CD14-positive monocyte (primary cell): ENCODE results near the gene DENND1B. TPM values are rescaled to one million over a fixed set of nuclear protein-coding genes. Genes with fewer than 3 reads are reported as not detected.

Experiments used
- DNase-seq, 3 donors: peaks; one replicate each; pipeline ENCODE4 v3.0.0-alpha.2; 2011 to 2022
- H2AFZ ChIP-seq: 2 replicates; pipeline ENCODE4 v1.6.0; 2012; ENCODE audit warnings: mild to moderate bottlenecking, low read depth, low read length, inconsistent platforms; ENCODE audit not compliant: insufficient read depth, poor library complexity, severe bottlenecking
- H3K27ac ChIP-seq, 2 donors: 1 replicate in 1 of 2; 2 replicates in 1 of 2; pipeline ENCODE4 v1.5.1; 2012 to 2013; ENCODE audit warnings: low read length in 2 of 2, control low read depth in 1 of 2, inconsistent platforms in 1 of 2, low read depth in 1 of 2, mild to moderate bottlenecking in 1 of 2
- H3K27me3 ChIP-seq, 2 donors: one replicate each; pipeline versions ENCODE4 v1.6.0 to v1.6.1; 2011 to 2013; ENCODE audit warnings: low read length in 2 of 2; ENCODE audit not compliant: control insufficient read depth in 2 of 2, insufficient read depth in 2 of 2
- H3K36me3 ChIP-seq, 2 donors: replicated peaks in 1 of 2; 1 replicate in 1 of 2; 2 replicates in 1 of 2; pipeline versions ENCODE4 v1.5.1 to v1.6.1; 2012 to 2013; ENCODE audit warnings: low read length in 2 of 2, control low read depth in 1 of 2, inconsistent platforms in 1 of 2, mild to moderate bottlenecking in 1 of 2; ENCODE audit not compliant: insufficient read depth in 2 of 2, control insufficient read depth in 1 of 2
- H3K4me1 ChIP-seq, 2 donors: 1 replicate in 1 of 2; 2 replicates in 1 of 2; pipeline versions ENCODE4 v1.5.1 to v1.6.1; 2012 to 2013; ENCODE audit warnings: low read length in 2 of 2, control low read depth in 1 of 2, inconsistent platforms in 1 of 2, mild to moderate bottlenecking in 1 of 2, moderate library complexity in 1 of 2; ENCODE audit not compliant: insufficient read depth in 2 of 2, control insufficient read depth in 1 of 2
- H3K4me2 ChIP-seq: replicated peaks from 2 replicates; pipeline ENCODE3; 2012; ENCODE audit warnings: low read length, moderate library complexity, mild to moderate bottlenecking; ENCODE audit not compliant: poor library complexity, severe bottlenecking; ENCODE audit errors: extremely low read depth
- H3K4me3 ChIP-seq, 3 experiments: fragments of 200-600 bp in 1 of 3; sonication (generic) in 1 of 3; replicated peaks in 1 of 3; 1 replicate in 2 of 3; 2 replicates in 1 of 3; pipeline ENCODE4 v1.5.1; 2011 to 2013; ENCODE audit warnings: low read length in 3 of 3, mild to moderate bottlenecking in 3 of 3, control low read depth in 2 of 3, low read depth in 2 of 3, inconsistent platforms in 1 of 3, moderate library complexity in 1 of 3
- H3K79me2 ChIP-seq: 2 replicates; pipeline ENCODE4 v1.6.0; 2012; ENCODE audit warnings: mild to moderate bottlenecking, control low read depth, inconsistent platforms, low read length, moderate library complexity; ENCODE audit not compliant: insufficient read depth
- H3K9ac ChIP-seq: 2 replicates; pipeline ENCODE4 v1.6.0; 2017; ENCODE audit warnings: low read length, mild to moderate bottlenecking; ENCODE audit not compliant: insufficient read depth, poor library complexity, severe bottlenecking
- H3K9me3 ChIP-seq, 2 donors: replicated peaks in 1 of 2; 1 replicate in 1 of 2; 2 replicates in 1 of 2; pipeline versions ENCODE4 v1.5.1 to v1.6.1; 2012 to 2013; ENCODE audit warnings: low read length in 2 of 2, control low read depth in 1 of 2; ENCODE audit not compliant: control insufficient read depth in 1 of 2, insufficient read depth in 1 of 2
- H4K20me1 ChIP-seq: 2 replicates; pipeline ENCODE4 v1.6.0; 2012; ENCODE audit warnings: mild to moderate bottlenecking, low read length, control low read depth, moderate library complexity; ENCODE audit not compliant: insufficient read depth
- H3K27ac Mint-ChIP-seq, 7 donors: one replicate each; pipeline ENCODE4 v1.8.0; 2020; ENCODE audit warnings: mild to moderate bottlenecking in 7 of 7, mixed read lengths in 7 of 7, moderate library complexity in 6 of 7, inconsistent platforms in 2 of 7
- H3K27me3 Mint-ChIP-seq, 3 donors: one replicate each; pipeline ENCODE4 v1.8.0; 2021 to 2022; ENCODE audit warnings: low read depth in 3 of 3, mild to moderate bottlenecking in 3 of 3, mixed read lengths in 3 of 3, moderate library complexity in 3 of 3, inconsistent platforms in 1 of 3
- H3K36me3 Mint-ChIP-seq, 2 donors: one replicate each; pipeline ENCODE4 v1.8.0; 2020; ENCODE audit warnings: mixed read lengths in 2 of 2, inconsistent platforms in 1 of 2, mild to moderate bottlenecking in 1 of 2
- H3K4me1 Mint-ChIP-seq: one replicate; pipeline ENCODE4 v1.8.0; 2020; ENCODE audit warnings: mild to moderate bottlenecking, mixed read lengths
- H3K4me3 Mint-ChIP-seq, 2 donors: one replicate each; pipeline ENCODE4 v1.8.0; 2020; ENCODE audit warnings: mild to moderate bottlenecking in 2 of 2, mixed read lengths in 2 of 2, moderate library complexity in 1 of 2
- H3K9me3 Mint-ChIP-seq, 7 donors: one replicate each; pipeline ENCODE4 v1.8.0; 2020 to 2022; ENCODE audit warnings: mixed read lengths in 7 of 7, mild to moderate bottlenecking in 6 of 7, moderate library complexity in 6 of 7, inconsistent platforms in 2 of 7
- CTCF ChIP-seq: fragments of 200-600 bp; IDR thresholded peaks from one replicate; pipeline ENCODE4 v1.8.0; 2022; ENCODE audit warnings: antibody characterized with exemption, mild to moderate bottlenecking
- WGBS: methylation state at CpG from one replicate; pipeline ENCODE4 v1.1.5; 2013; ENCODE audit warnings: missing lambda C conversion rate; ENCODE audit not compliant: insufficient coverage; 5-methylcytosine and 5-hydroxymethylcytosine counted together
- intact Hi-C, 2 donors: fragments of 100-400 bp; cut with micrococcal nuclease; formaldehyde crosslinking; loops; one replicate each; pipeline versions ENCODE4 v1.15.0 to v1.15.1; 2023
- polyA plus RNA-seq, 3 donors: library from polyadenylated mRNA; depleted of rRNA in 1 of 3; unstranded in 2 of 3; stranded (reverse) in 1 of 3; fragments of 300-500 nt in 2 of 3; fragments of >200 nt in 1 of 3; fragmentation: Illumina TruSeq in 2 of 3; gene quantifications; 1 replicate in 2 of 3; 2 replicates in 1 of 3; pipeline ENCODE4 v1.2.3, GENCODE V29; 2012 to 2021

Gene DENND1B
- polyA plus RNA-seq, 3 donors: 3.0 to 8.2 (median 5.7) TPM

GRCh38 chr1:197675583-197676208, 99.6 kb downstream of the DENND1B start:
- Histone ChIP-seq H3K9ac (peak overlapping the region; percentile 43), H2AFZ (peak overlapping the region; percentile 3), H3K4me3 (peak overlapping the region; percentile 23 to 70 (median 39)), H3K4me1 (peaks cover 0 to 4% of the 10 kb centered on the region in 2 donors), H3K79me2 (peaks cover 13% of the 10 kb centered on the region), H3K36me3 (no peaks in the 10 kb centered on the region), H3K9me3 (no peaks in the 10 kb centered on the region), H4K20me1 (no peaks in the 10 kb centered on the region), H3K27me3 (no peaks in the 10 kb centered on the region), H3K27ac (peak overlapping the region in 1 of 2 donors; percentile 24), H3K4me2 (peak overlapping the region; percentile 54)
- 0% methylated on average over 4 of the region's 5 CpGs for WGBS
- Mint-ChIP-seq H3K4me3 (peak overlapping the region; percentile 80 to 88), H3K27ac (peak overlapping the region in 5 of 7 donors; percentile 7 to 85 (median 70)), H3K4me1 (peaks cover 6% of the 10 kb centered on the region), H3K27me3 (no peaks in the 10 kb centered on the region), H3K36me3 (peaks cover 2 to 4% of the 10 kb centered on the region in 2 donors), H3K9me3 (no peaks in the 10 kb centered on the region)
- intact Hi-C loops: no loop called here
- TF ChIP-seq CTCF: no peak
- peak in 2 of 3 donors; percentile 3 to 16 for DNase-seq

GRCh38 chr1:197674286-197674685, 101.0 kb downstream of the DENND1B start:
- intact Hi-C loops: no loop called here
- Histone ChIP-seq H4K20me1 (no peaks in the 10 kb centered on the region), H3K4me2 (no peak overlapping the region), H3K4me3 (no peak overlapping the region), H3K4me1 (peaks cover 0 to 4% of the 10 kb centered on the region in 2 donors), H3K9me3 (no peaks in the 10 kb centered on the region), H3K79me2 (peaks cover 13% of the 10 kb centered on the region), H3K27me3 (no peaks in the 10 kb centered on the region), H3K27ac (no peak overlapping the region), H2AFZ (no peak overlapping the region), H3K9ac (no peak overlapping the region), H3K36me3 (no peaks in the 10 kb centered on the region)
- H3K4me3 Mint-ChIP-seq: no peak overlapping the region
- no peaks in the 10 kb centered on the region for H3K9me3 Mint-ChIP-seq
- peaks cover 4 to 8% of the 10 kb centered on the region in 2 donors for H3K36me3 Mint-ChIP-seq
- H3K27ac Mint-ChIP-seq: peak overlapping the region in 1 of 7 donors; percentile 36
- WGBS: 90% methylated on average over 2 of the region's 3 CpGs
- H3K4me1 Mint-ChIP-seq: peaks cover 6% of the 10 kb centered on the region
- no peak for TF ChIP-seq CTCF
- H3K27me3 Mint-ChIP-seq: peaks cover 0 to 2% (median 0%) of the 10 kb centered on the region in 3 donors
- DNase-seq: no peak
